H1 (cell line): ENCODE results near the gene TMEM132A. TPM values are rescaled to one million over a fixed set of nuclear protein-coding genes. Genes with fewer than 3 reads are reported as not detected.

Experiments used
- CTCF ChIA-PET: fragments of 300-600 bp; sonication (Branson Sonifier 250); formaldehyde crosslinking; loops from one replicate; lab custom pipeline; 2021; ENCODE audit not compliant: partially characterized antibody; lab: Charles Lee
- POLR2A ChIA-PET: fragments of 300-600 bp; sonication (Branson Sonifier 250); formaldehyde crosslinking; loops from one replicate; lab custom pipeline; 2021; ENCODE audit warnings: inconsistent platforms; ENCODE audit not compliant: partially characterized antibody; lab: Charles Lee
- DNase-seq, 2 experiments: peaks; one replicate each; pipeline versions ENCODE4 v3.0.0 to v3.0.0-alpha.2; 2010 to 2022; ENCODE audit warnings: low spot score in 2 of 2, low read depth in 1 of 2, mixed read lengths in 1 of 2
- FAIRE-seq: peaks from 2 replicates; lab custom pipeline; 2011; peaks lifted over from hg19 to GRCh38; lab: Jason Lieb, UNC
- H2AFZ ChIP-seq: 2 replicates; pipeline ENCODE4 v1.8.1; 2012; ENCODE audit warnings: low read length, inconsistent platforms
- H2AK5ac ChIP-seq: 2 replicates; pipeline ENCODE4 v1.6.1; 2013; ENCODE audit warnings: low read depth, low read length
- H2BK120ac ChIP-seq: replicated peaks from 2 replicates; pipeline ENCODE3; 2013; ENCODE audit warnings: low read depth, low read length, inconsistent platforms
- H2BK12ac ChIP-seq: 2 replicates; pipeline ENCODE4 v1.6.1; 2013; ENCODE audit warnings: low read depth, low read length
- H2BK15ac ChIP-seq: 2 replicates; pipeline ENCODE4 v1.6.1; 2013; ENCODE audit warnings: low read length
- H2BK20ac ChIP-seq: 2 replicates; pipeline ENCODE4 v1.6.1; 2013; ENCODE audit warnings: low read length
- H2BK5ac ChIP-seq: 2 replicates; pipeline ENCODE4 v1.6.1; 2013; ENCODE audit warnings: low read depth, low read length
- H3K14ac ChIP-seq: 2 replicates; pipeline ENCODE4 v1.6.1; 2013; ENCODE audit warnings: inconsistent platforms; ENCODE audit not compliant: insufficient read length
- H3K18ac ChIP-seq: 2 replicates; pipeline ENCODE4 v1.6.1; 2013; ENCODE audit warnings: low read length; ENCODE audit errors: extremely low read depth
- H3K23ac ChIP-seq: 2 replicates; pipeline ENCODE4 v1.6.1; 2013; ENCODE audit warnings: inconsistent platforms; ENCODE audit not compliant: insufficient read length
- H3K23me2 ChIP-seq: 2 replicates; pipeline ENCODE4 v1.6.1; 2013; ENCODE audit warnings: low read depth, low read length
- H3K27ac ChIP-seq: 2 replicates; pipeline ENCODE4 v1.6.1; 2011; ENCODE audit warnings: low read depth, low read length, inconsistent platforms
- H3K27me3 ChIP-seq, 4 experiments: replicated peaks in 1 of 4; 1 replicate in 1 of 4; 2 replicates in 3 of 4; pipeline versions ENCODE4 v1.6.1 to v1.8.1; 2011 to 2013; ENCODE audit warnings: low read length in 3 of 4, mild to moderate bottlenecking in 3 of 4, inconsistent platforms in 2 of 4, mixed read lengths in 2 of 4, moderate library complexity in 1 of 4; ENCODE audit not compliant: control insufficient read depth in 3 of 4, insufficient read depth in 3 of 4; ENCODE audit errors: extremely low read depth in 1 of 4
- H3K36me3 ChIP-seq, 4 experiments: 2 replicates each; pipeline versions ENCODE4 v1.6.1 to v1.8.1; 2011 to 2013; ENCODE audit warnings: mild to moderate bottlenecking in 4 of 4, low read length in 3 of 4, moderate library complexity in 2 of 4, control low read depth in 1 of 4, inconsistent platforms in 1 of 4; ENCODE audit not compliant: insufficient read depth in 4 of 4, control insufficient read depth in 2 of 4
- H3K4ac ChIP-seq: replicated peaks from 2 replicates; pipeline ENCODE3; 2013; ENCODE audit warnings: low read length, low read depth, mixed read lengths, inconsistent platforms; ENCODE audit not compliant: insufficient read length
- H3K4me1 ChIP-seq, 4 experiments: replicated peaks in 1 of 4; 1 replicate in 1 of 4; 2 replicates in 3 of 4; pipeline versions ENCODE4 v1.6.1 to v1.8.1; 2011 to 2013; ENCODE audit warnings: low read length in 3 of 4, inconsistent platforms in 2 of 4, mixed read lengths in 1 of 4; ENCODE audit not compliant: insufficient read depth in 4 of 4, control insufficient read depth in 3 of 4
- H3K4me2 ChIP-seq, 2 experiments: 2 replicates each; pipeline versions ENCODE4 v1.6.1 to v1.8.1; 2011 to 2013; ENCODE audit warnings: low read depth in 2 of 2, low read length in 2 of 2, control low read depth in 1 of 2, inconsistent platforms in 1 of 2, mild to moderate bottlenecking in 1 of 2; ENCODE audit not compliant: insufficient read depth in 1 of 2
- H3K4me3 ChIP-seq, 4 experiments: fragments of 200-600, 300-600 bp in 1 of 4; sonication (generic), shearing (Covaris generic), sonication (Bioruptor Twin) in 1 of 4; 2 replicates each; pipeline versions ENCODE4 v1.5.1 to v1.8.1; 2011 to 2016; ENCODE audit warnings: low read length in 4 of 4, low read depth in 3 of 4, control low read depth in 2 of 4, inconsistent platforms in 2 of 4, mild to moderate bottlenecking in 2 of 4, mixed read lengths in 1 of 4, moderate library complexity in 1 of 4; ENCODE audit not compliant: insufficient read depth in 2 of 4; ENCODE audit errors: extremely low read depth in 1 of 4
- H3K56ac ChIP-seq: replicated peaks from 2 replicates; pipeline ENCODE3; 2013; ENCODE audit warnings: low read depth, mild to moderate bottlenecking, mixed read lengths, low read length, inconsistent platforms; ENCODE audit not compliant: insufficient read length
- H3K79me1 ChIP-seq: 2 replicates; pipeline ENCODE4 v1.6.1; 2013; ENCODE audit warnings: low read depth, low read length, control low read depth
- H3K79me2 ChIP-seq, 2 experiments: 2 replicates each; pipeline versions ENCODE4 v1.6.1 to v1.8.1; 2012 to 2013; ENCODE audit warnings: low read length in 2 of 2, mild to moderate bottlenecking in 2 of 2, inconsistent platforms in 1 of 2; ENCODE audit not compliant: insufficient read depth in 2 of 2, control insufficient read depth in 1 of 2
- H3K9ac ChIP-seq, 4 experiments: replicated peaks in 1 of 4; 1 replicate in 1 of 4; 2 replicates in 3 of 4; pipeline versions ENCODE4 v1.6.1 to v1.8.1; 2011 to 2013; ENCODE audit warnings: low read depth in 3 of 4, low read length in 3 of 4, control low read depth in 2 of 4, mild to moderate bottlenecking in 2 of 4, moderate library complexity in 2 of 4, inconsistent platforms in 1 of 4; ENCODE audit errors: extremely low read depth in 1 of 4
- H3K9me3 ChIP-seq, 2 experiments: 2 replicates each; pipeline versions ENCODE4 v1.6.1 to v1.8.1; 2012 to 2013; ENCODE audit warnings: mild to moderate bottlenecking in 2 of 2, moderate library complexity in 2 of 2, control low read depth in 1 of 2, inconsistent platforms in 1 of 2, low read depth in 1 of 2, low read length in 1 of 2, mixed read lengths in 1 of 2; ENCODE audit not compliant: insufficient read depth in 2 of 2
- H4K20me1 ChIP-seq, 2 experiments: replicated peaks in 1 of 2; 2 replicates each; pipeline versions ENCODE3 to v1.8.1; 2011 to 2013; ENCODE audit warnings: inconsistent platforms in 2 of 2, low read length in 2 of 2, mild to moderate bottlenecking in 1 of 2; ENCODE audit not compliant: insufficient read depth in 2 of 2, control insufficient read depth in 1 of 2
- H4K5ac ChIP-seq: 2 replicates; pipeline ENCODE4 v1.6.1; 2013; ENCODE audit warnings: low read length, low read depth, mixed read lengths, inconsistent platforms; ENCODE audit not compliant: insufficient read length
- H4K8ac ChIP-seq: 2 replicates; pipeline ENCODE4 v1.8.0; 2013; ENCODE audit warnings: mild to moderate bottlenecking, moderate library complexity, low read length, inconsistent platforms; ENCODE audit not compliant: insufficient read depth; ENCODE audit errors: extremely low read depth
- H4K91ac ChIP-seq: replicated peaks from 2 replicates; pipeline ENCODE3; 2013; ENCODE audit warnings: low read length, mixed read lengths, inconsistent platforms; ENCODE audit not compliant: insufficient read length
- ATF3 ChIP-seq: IDR thresholded peaks from 2 replicates; pipeline ENCODE4 v1.6.1; 2011; ENCODE audit warnings: low read depth, mild to moderate bottlenecking, low read length; ENCODE audit not compliant: insufficient read depth
- CREB1 ChIP-seq: IDR thresholded peaks from 2 replicates; pipeline ENCODE4 v1.6.1; 2012; ENCODE audit warnings: inconsistent platforms
- EGR1 ChIP-seq: IDR thresholded peaks from 2 replicates; pipeline ENCODE4 v1.6.1; 2011; ENCODE audit warnings: low read depth, low read length, borderline replicate concordance
- MAFK ChIP-seq: IDR thresholded peaks from 2 replicates; pipeline ENCODE4 v1.6.1; 2012; ENCODE audit warnings: low read depth, mild to moderate bottlenecking, improper control_type of control experiment, low read length
- POLR2A ChIP-seq, 2 experiments: IDR thresholded peaks; 1 replicate in 1 of 2; 2 replicates in 1 of 2; pipeline ENCODE4 v1.6.1; 2011; ENCODE audit warnings: low read depth in 2 of 2, low read length in 2 of 2, mild to moderate bottlenecking in 2 of 2; ENCODE audit errors: control extremely low read depth in 1 of 2
- POLR2AphosphoS5 ChIP-seq: IDR thresholded peaks from 2 replicates; pipeline ENCODE4 v1.6.1; 2011; ENCODE audit warnings: low read depth, low read length
- POU5F1 ChIP-seq: IDR thresholded peaks from 2 replicates; pipeline ENCODE4 v1.6.1; 2011; ENCODE audit warnings: low read depth, mild to moderate bottlenecking, low read length, moderate library complexity
- RBBP5 ChIP-seq: IDR thresholded peaks from 2 replicates; pipeline ENCODE4 v1.7.1; 2012; ENCODE audit warnings: low read depth, mild to moderate bottlenecking, inconsistent platforms, low read length, moderate library complexity, borderline replicate concordance
- RFX5 ChIP-seq: IDR thresholded peaks from 2 replicates; pipeline ENCODE4 v1.6.1; 2011; ENCODE audit warnings: low read depth, low read length, improper control_type of control experiment, borderline replicate concordance
- RNF2 ChIP-seq: fragments of 200-900, 300-1000 bp; sonication (generic); IDR thresholded peaks from 2 replicates; pipeline ENCODE4 v1.7.1; 2016; ENCODE audit warnings: borderline replicate concordance, low read depth, mild to moderate bottlenecking, antibody characterized with exemption, low read length; ENCODE audit not compliant: poor library complexity, severe bottlenecking; ENCODE audit errors: missing control alignments
- SP2 ChIP-seq: IDR thresholded peaks from 2 replicates; pipeline ENCODE4 v1.6.1; 2012; ENCODE audit warnings: mild to moderate bottlenecking, low read length, inconsistent platforms
- SRF ChIP-seq: IDR thresholded peaks from 2 replicates; pipeline ENCODE4 v1.6.1; 2011; ENCODE audit warnings: mild to moderate bottlenecking, low read depth, low read length, moderate library complexity
- TAF1 ChIP-seq: IDR thresholded peaks from 2 replicates; pipeline ENCODE4 v1.6.1; 2011; ENCODE audit warnings: mild to moderate bottlenecking, low read depth, low read length
- TCF12 ChIP-seq: IDR thresholded peaks from 2 replicates; pipeline ENCODE4 v1.6.1; 2011; ENCODE audit warnings: low read depth, mild to moderate bottlenecking, low read length
- WGBS, 2 experiments: shearing (Covaris generic) in 1 of 2; methylation state at CpG; one replicate each; pipeline versions ENCODE4 v1.1.6 to v1.1.7; 2013 to 2015; ENCODE audit warnings: low lambda C conversion rate in 2 of 2, mixed read lengths in 2 of 2, inconsistent platforms in 1 of 2, low coverage in 1 of 2, missing lambda C conversion rate in 1 of 2; ENCODE audit not compliant: insufficient replicate concordance in 2 of 2, insufficient coverage in 1 of 2, insufficient read length in 1 of 2; ENCODE audit errors: extremely low coverage in 1 of 2, missing lambda C conversion rate in 1 of 2; 5-methylcytosine and 5-hydroxymethylcytosine counted together
- polyA plus RNA-seq, 7 experiments: library from polyadenylated mRNA; depleted of rRNA in 3 of 7; stranded (reverse) in 5 of 7; unstranded in 2 of 7; fragments of >200 nt in 5 of 7; fragments of 200-250 nt in 2 of 7; gene quantifications; 1 replicate in 5 of 7; 2 replicates in 1 of 7; 4 replicates in 1 of 7; pipeline versions ENCODE4 v1.2.1 to v1.2.3, GENCODE V29; 2011 to 2013; ENCODE audit warnings: missing spikeins in 2 of 7, mixed read lengths in 2 of 7
- total RNA-seq: library from RNA; stranded (reverse); fragmentation: NEBNext Ultra II Directional; extraction: Animal tissue kit (Norgen Biotek cat#: 25700); gene quantifications from 2 replicates; pipeline ENCODE4 v1.2.1, GENCODE V29; 2021

Gene TMEM132A
- total and polyA plus RNA-seq, 2 of the 8 experiments (the other 6 are each of a cell fraction or from before 2014, with no cell fraction given): 46.6 to 97.9 TPM

DNA sequence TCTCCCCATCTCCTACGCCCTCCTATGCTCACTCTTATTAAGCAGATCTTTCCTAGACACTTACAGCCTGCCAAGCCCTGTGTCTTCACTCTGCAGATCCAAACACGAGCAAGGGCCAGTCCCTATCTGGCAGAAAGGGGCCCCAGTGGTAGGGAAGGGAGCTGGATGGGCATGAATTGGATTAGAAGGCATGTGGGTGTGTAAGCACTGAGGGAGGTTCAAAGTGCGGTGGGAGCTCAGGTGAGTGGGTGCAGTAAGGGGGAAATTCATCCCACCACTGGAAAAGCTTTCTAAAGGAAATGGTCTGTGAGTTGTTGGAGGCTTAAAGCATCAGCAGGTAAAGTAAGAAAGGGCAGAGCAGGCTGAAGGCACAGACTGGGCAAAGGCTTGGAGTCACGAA lies 5.5 kb downstream of the TMEM132A start:
- Histone ChIP-seq H2BK20ac (no peak overlapping the region), H3K4me3 (no peak overlapping the region), H4K8ac (no peak overlapping the region), H3K4ac (no peak overlapping the region), H3K79me2 (no peaks in the 10 kb centered on the region), H2BK15ac (no peak overlapping the region), H2BK12ac (no peak overlapping the region), H4K91ac (no peak overlapping the region), H3K23me2 (peaks cover 8% of the 10 kb centered on the region; the same call in 1 of the 2 replicates), H4K5ac (no peak overlapping the region), H3K4me2 (no peak overlapping the region), H3K27me3 (peaks cover 0 to 3% (median 0%) of the 10 kb centered on the region in 4 experiments; a peak in 1 of 7 replicates), H2BK5ac (no peak overlapping the region), H3K14ac (no peak overlapping the region), H3K79me1 (peaks cover 11% of the 10 kb centered on the region), H3K9me3 (no peaks in the 10 kb centered on the region), H2AFZ (no peak overlapping the region), H3K18ac (no peak overlapping the region), H3K56ac (no peak overlapping the region), H3K36me3 (peaks cover 10 to 57% (median 24%) of the 10 kb centered on the region in 4 experiments; a peak in 7 of 8 replicates), H3K27ac (no peak overlapping the region), H2AK5ac (no peak overlapping the region), H3K9ac (no peak overlapping the region), H2BK120ac (no peak overlapping the region), H4K20me1 (peaks cover 10 to 12% of the 10 kb centered on the region in 2 experiments), H3K23ac (no peak overlapping the region), H3K4me1 (peaks cover 5 to 8% (median 6%) of the 10 kb centered on the region in 4 experiments; a peak in 5 of 7 replicates)
- FAIRE-seq (no peak), DNase-seq (no peak)
- ChIA-PET CTCF (interaction anchor here (0.5 to 1.1 kb wide), 4 partner anchors 10 to 94 kb away, joined by 3 to 5 read pairs (median 3); no protein-coding TSS in a partner anchor), POLR2A (interaction anchor here (0.7 to 1.7 kb wide), 5 partner anchors 8 to 36 kb away, joined by 3 to 8 read pairs (median 4); no protein-coding TSS in a partner anchor)
- 87% methylated on average over 4 of the region's 4 CpGs; no CpG with 5 or more reads in 1 of the 2 experiments for WGBS, 2 experiments
- TF ChIP-seq POLR2AphosphoS5: no peak
- no peak for TF ChIP-seq EGR1
- TF ChIP-seq CREB1: no peak
- TF ChIP-seq SRF: no peak
- TF ChIP-seq RNF2: no peak
- no peak for TF ChIP-seq TAF1
- TF ChIP-seq POLR2A (IDR thresholded peaks at IDR 0.05; ENCODE audit: control extremely low read depth in 1 of 2, low read depth in 2 of 2, low read length in 2 of 2): no peak
- no peak for TF ChIP-seq MAFK
- no peak for TF ChIP-seq ATF3
- TF ChIP-seq TCF12: no peak
- no peak for TF ChIP-seq SP2
- no peak for TF ChIP-seq RBBP5
- no peak for TF ChIP-seq POU5F1
- TF ChIP-seq RFX5: no peak
